Natural killer cell (primary cell): ENCODE data around the gene GRM7. TPM values are rescaled to one million over a fixed set of nuclear protein-coding genes. Genes with fewer than 3 reads are reported as not detected.

Experiments used
- ATAC-seq, 3 donors: fragments of 150-1000 bp in 2 of 3; fragments of 200-7000 bp in 1 of 3; cut with Tn5 transposase; 1 replicate in 1 of 3; 2 replicates in 2 of 3; pipeline ENCODE4 v1.10.0; 2021; ENCODE audit warnings: mild to moderate bottlenecking in 2 of 3, moderate library complexity in 2 of 3
- DNase-seq, 2 donors: peaks; one replicate each; pipeline versions ENCODE4 v3.0.0 to v3.0.0-alpha.2; 2013 to 2021; ENCODE audit warnings: mixed read lengths in 1 of 2
- H3K27ac ChIP-seq: one replicate; pipeline ENCODE4 v1.5.1; 2013; ENCODE audit warnings: mild to moderate bottlenecking, low read length
- H3K27me3 ChIP-seq: one replicate; pipeline ENCODE4 v1.6.1; 2013; ENCODE audit warnings: low read length; ENCODE audit not compliant: control insufficient read depth, insufficient read depth
- H3K36me3 ChIP-seq: one replicate; pipeline ENCODE4 v1.6.1; 2013; ENCODE audit warnings: low read length; ENCODE audit not compliant: control insufficient read depth, insufficient read depth
- H3K4me1 ChIP-seq: one replicate; pipeline ENCODE4 v1.6.1; 2013; ENCODE audit warnings: low read length; ENCODE audit not compliant: control insufficient read depth, insufficient read depth
- H3K4me3 ChIP-seq: one replicate; pipeline ENCODE4 v1.5.1; 2013; ENCODE audit warnings: low read length
- H3K9me3 ChIP-seq: one replicate; pipeline ENCODE4 v1.6.1; 2013; ENCODE audit warnings: low read length; ENCODE audit not compliant: control insufficient read depth, insufficient read depth
- H3K27ac Mint-ChIP-seq, 2 donors: one replicate each; pipeline ENCODE4 v1.8.0; 2022; ENCODE audit warnings: mild to moderate bottlenecking in 2 of 2, mixed read lengths in 2 of 2, moderate library complexity in 1 of 2
- H3K27me3 Mint-ChIP-seq, 2 donors: one replicate each; pipeline ENCODE4 v1.8.0; 2022; ENCODE audit warnings: low read depth in 2 of 2, mixed read lengths in 2 of 2
- H3K36me3 Mint-ChIP-seq: one replicate; pipeline ENCODE4 v1.8.0; 2022; ENCODE audit warnings: mixed read lengths
- H3K4me1 Mint-ChIP-seq, 2 donors: one replicate each; pipeline ENCODE4 v1.8.0; 2022; ENCODE audit warnings: mixed read lengths in 2 of 2
- H3K4me3 Mint-ChIP-seq: one replicate; pipeline ENCODE4 v1.8.0; 2022; ENCODE audit warnings: mild to moderate bottlenecking, moderate library complexity, mixed read lengths
- H3K9me3 Mint-ChIP-seq, 2 donors: one replicate each; pipeline ENCODE4 v1.8.0; 2022; ENCODE audit warnings: mixed read lengths in 2 of 2
- CTCF ChIP-seq: fragments of 200-600 bp; IDR thresholded peaks from one replicate; pipeline ENCODE4 v1.8.0; 2022; ENCODE audit warnings: antibody characterized with exemption
- WGBS: methylation state at CpG from one replicate; pipeline ENCODE4 v1.1.7; 2013; ENCODE audit warnings: missing lambda C conversion rate; ENCODE audit not compliant: insufficient coverage; 5-methylcytosine and 5-hydroxymethylcytosine counted together
- intact Hi-C: fragments of 100-400 bp; cut with micrococcal nuclease; formaldehyde crosslinking; loops from one replicate; pipeline ENCODE4 v1.14.2; 2022
- total RNA-seq, 4 donors: library from RNA; stranded (reverse); fragments of 120-200 nt in 1 of 4; gene quantifications; one replicate each; pipeline versions ENCODE4 v1.2.3 to v1.2.4, GENCODE V29; 2013 to 2022

Gene GRM7
- total RNA-seq, 3 donors from 2014 or later (not counting 1 experiment from before 2014, with no cell fraction given), result not detected

GRCh38 chr3:7461202-7461825 lies 600.4 kb downstream of the GRM7 start:
- H3K4me1 Mint-ChIP-seq, result no peaks in the 10 kb centered on the region
- no peak overlapping the region for H3K27ac Mint-ChIP-seq
- ATAC-seq (no peak), DNase-seq (no peak)
- H3K4me3 Mint-ChIP-seq, result no peak overlapping the region
- intact Hi-C loops, result no loop called here
- H3K9me3 ChIP-seq, result no peaks in the 10 kb centered on the region
- TF ChIP-seq CTCF, result no peak
- no peaks in the 10 kb centered on the region for H3K36me3 ChIP-seq
- no peaks in the 10 kb centered on the region for H3K27me3 ChIP-seq
- H3K27me3 Mint-ChIP-seq, result peaks cover 0 to 7% of the 10 kb centered on the region in 2 donors
- no peaks in the 10 kb centered on the region for H3K4me1 ChIP-seq
- no peak overlapping the region for H3K4me3 ChIP-seq
- peaks cover 0 to 12% of the 10 kb centered on the region in 2 donors for H3K9me3 Mint-ChIP-seq
- H3K36me3 Mint-ChIP-seq, result no peaks in the 10 kb centered on the region
- 19% methylated on average over 7 of the region's 8 CpGs for WGBS
- H3K27ac ChIP-seq, result no peak overlapping the region

GRCh38 chr3:7469866-7470265 lies 609.0 kb downstream of the GRM7 start:
- H3K4me1 ChIP-seq, result no peaks in the 10 kb centered on the region
- Mint-ChIP-seq H3K27me3 (no peaks in the 10 kb centered on the region), H3K4me3 (no peak overlapping the region), H3K36me3 (no peaks in the 10 kb centered on the region), H3K27ac (no peak overlapping the region), H3K9me3 (peaks cover 0 to 2% of the 10 kb centered on the region in 2 donors), H3K4me1 (no peaks in the 10 kb centered on the region)
- H3K27ac ChIP-seq, result no peak overlapping the region
- intact Hi-C loops, result no loop called here
- TF ChIP-seq CTCF, result no peak
- H3K4me3 ChIP-seq, result no peak overlapping the region
- WGBS, result 88% methylated on average over 2 of the region's 2 CpGs
- DNase-seq, result no peak
- no peaks in the 10 kb centered on the region for H3K27me3 ChIP-seq
- H3K36me3 ChIP-seq, result no peaks in the 10 kb centered on the region
- no peak for ATAC-seq
- no peaks in the 10 kb centered on the region for H3K9me3 ChIP-seq

- no peaks in the 10 kb centered on the region for H3K27me3 Mint-ChIP-seq
- Histone ChIP-seq H3K9me3 (no peaks in the 10 kb centered on the region), H3K27me3 (no peaks in the 10 kb centered on the region), H3K4me3 (no peak overlapping the region), H3K4me1 (no peaks in the 10 kb centered on the region), H3K27ac (no peak overlapping the region), H3K36me3 (no peaks in the 10 kb centered on the region)
- H3K4me3 Mint-ChIP-seq, result no peak overlapping the region
- no peak for DNase-seq
- WGBS, result 71% methylated on average over 1 of the region's 1 CpG
- no peak for TF ChIP-seq CTCF
- no peak overlapping the region for H3K27ac Mint-ChIP-seq
- H3K4me1 Mint-ChIP-seq, result no peaks in the 10 kb centered on the region
- intact Hi-C loops, result no loop called here
- no peak for ATAC-seq
- H3K9me3 Mint-ChIP-seq, result peaks cover 3 to 5% of the 10 kb centered on the region in 2 donors
- no peaks in the 10 kb centered on the region for H3K36me3 Mint-ChIP-seq
These were observed 623.7 kb downstream of the GRM7 start for GRCh38 chr3:7484636-7485035.

GRCh38 chr3:7487763-7488162 lies 626.8 kb downstream of the GRM7 start:
- H3K9me3 ChIP-seq, result no peaks in the 10 kb centered on the region
- no peaks in the 10 kb centered on the region for H3K27me3 ChIP-seq
- WGBS, result 0% methylated on average over 1 of the region's 1 CpG
- no peaks in the 10 kb centered on the region for H3K36me3 Mint-ChIP-seq
- no peak overlapping the region for H3K27ac Mint-ChIP-seq
- no peak overlapping the region for H3K27ac ChIP-seq
- ATAC-seq (no peak), DNase-seq (no peak)
- H3K4me3 Mint-ChIP-seq, result no peak overlapping the region
- intact Hi-C loops, result no loop called here
- H3K4me1 ChIP-seq, result no peaks in the 10 kb centered on the region
- no peak for TF ChIP-seq CTCF
- H3K4me1 Mint-ChIP-seq, result no peaks in the 10 kb centered on the region
- H3K36me3 ChIP-seq, result no peaks in the 10 kb centered on the region
- H3K4me3 ChIP-seq, result no peak overlapping the region
- H3K27me3 Mint-ChIP-seq, result no peaks in the 10 kb centered on the region
- peaks cover 3 to 5% of the 10 kb centered on the region in 2 donors for H3K9me3 Mint-ChIP-seq
